CD4-positive, alpha-beta T cell treated with Interleukin-17A for 1 hour (primary cell): Measurements from ENCODE around the gene BTF3L4.
"Not testable (repeated sequence)": the region's sequence is repeated elsewhere in the genome, so short reads cannot be mapped to it uniquely, and the experiment has no call there.

ENCODE experiments used
- DNase-seq: peaks from one replicate; pipeline ENCODE4 v3.0.0-alpha.2; 2020

Gene BTF3L4

GRCh38 chr1:52055866-52056162, 281 bp upstream of the BTF3L4 start:
- no peak for DNase-seq

- no peak for DNase-seq
Observed at GRCh38 chr1:52056937-52057231, 789 bp downstream of the BTF3L4 start.

- no peak for DNase-seq
Observed at GRCh38 chr1:52057255-52057654, 1.2 kb downstream of the BTF3L4 start.

- no peak for DNase-seq
Observed at GRCh38 chr1:52057876-52058415, 1.9 kb downstream of the BTF3L4 start.

- no peak for DNase-seq
Observed at GRCh38 chr1:52059321-52059720, 3.2 kb downstream of the BTF3L4 start.

GRCh38 chr1:52059888-52060287, 3.8 kb downstream of the BTF3L4 start:
- no peak for DNase-seq

GRCh38 chr1:52060822-52061221, 4.7 kb downstream of the BTF3L4 start:
- DNase-seq = no peak

GRCh38 chr1:52063192-52063591, 7.1 kb downstream of the BTF3L4 start:
- no peak for DNase-seq

- DNase-seq = no peak
Observed at GRCh38 chr1:52070704-52071103, 14.6 kb downstream of the BTF3L4 start.

- no peak for DNase-seq
Observed at GRCh38 chr1:52072291-52072690, 16.2 kb downstream of the BTF3L4 start.

- not testable (repeated sequence) for DNase-seq
Observed at GRCh38 chr1:52077277-52077676, 21.2 kb downstream of the BTF3L4 start.

- no peak for DNase-seq
Observed at GRCh38 chr1:52080014-52080415, 23.9 kb downstream of the BTF3L4 start.

GRCh38 chr1:52087892-52088291, 31.8 kb downstream of the BTF3L4 start:
- DNase-seq = not testable (repeated sequence)

GRCh38 chr1:52094300-52094699, 38.2 kb downstream of the BTF3L4 start:
- not testable (repeated sequence) for DNase-seq

- DNase-seq = no peak
Observed at GRCh38 chr1:52096216-52096615, 40.1 kb downstream of the BTF3L4 start.

GRCh38 chr1:52098139-52098871, 42.2 kb downstream of the BTF3L4 start:
- DNase-seq = no peak

GRCh38 chr1:52102336-52103013, 46.4 kb downstream of the BTF3L4 start:
- DNase-seq = no peak

- no peak for DNase-seq
Observed at GRCh38 chr1:52111492-52111891, 55.4 kb downstream of the BTF3L4 start.

GRCh38 chr1:52112489-52112888, 56.4 kb downstream of the BTF3L4 start:
- no peak for DNase-seq

GRCh38 chr1:52119301-52120079, 63.4 kb downstream of the BTF3L4 start:
- DNase-seq = no peak

GRCh38 chr1:52122384-52122783, 66.3 kb downstream of the BTF3L4 start:
- DNase-seq = no peak

- no peak for DNase-seq
Observed at GRCh38 chr1:52123622-52124021, 67.5 kb downstream of the BTF3L4 start.

- DNase-seq = no peak
Observed at GRCh38 chr1:52125736-52126359, 69.8 kb downstream of the BTF3L4 start.
